ENCODE measurements around the gene ITGA5. TPM values are rescaled to one million over a fixed set of nuclear protein-coding genes. Genes with fewer than 3 reads are reported as not detected.

The ITGA5 gene
- total RNA-seq, 1 donor from 2014 or later: 109 TPM

- DNase-seq (ENCODE audit: low read depth): no peak
- Histone ChIP-seq H3K36me3 (ENCODE audit: control insufficient read depth, insufficient read depth, low read length) (no peaks in the 10 kb centered on the region), H3K27me3 (ENCODE audit: control insufficient read depth, insufficient read depth, low read length) (no peaks in the 10 kb centered on the region), H3K4me3 (ENCODE audit: low read depth, low read length) (no peak overlapping the region)
- no peak for TF ChIP-seq CTCF (IDR thresholded peaks at IDR 0.05; ENCODE audit: insufficient read depth, low read length, poor library complexity, severe bottlenecking)
Measured at GRCh38 chr12:54368025-54368708, 50.9 kb downstream of the ITGA5 start.

GRCh38 chr12:54364413-54364812, 54.7 kb downstream of the ITGA5 start, which contains the start of gene GPR84:
TSS of gene GPR84 (minus strand) at chr12:54364486. CDS start at chr12:54363851, 635 bp downstream.
- no peak within 1 kb of the TSS for H3K4me3 ChIP-seq (ENCODE audit: low read depth, low read length)
- no peaks in the 10 kb centered on the region for H3K36me3 ChIP-seq (ENCODE audit: control insufficient read depth, insufficient read depth, low read length)
- no peak for DNase-seq (ENCODE audit: low read depth)
- no peak for TF ChIP-seq CTCF (IDR thresholded peaks at IDR 0.05; ENCODE audit: insufficient read depth, low read length, poor library complexity, severe bottlenecking)
- no peaks in the 10 kb centered on the region for H3K27me3 ChIP-seq (ENCODE audit: control insufficient read depth, insufficient read depth, low read length)

GRCh38 chr12:54363618-54364017, 55.4 kb downstream of the ITGA5 start:
- H3K4me3 ChIP-seq (ENCODE audit: low read depth, low read length): no peak overlapping the region
- no peaks in the 10 kb centered on the region for H3K27me3 ChIP-seq (ENCODE audit: control insufficient read depth, insufficient read depth, low read length)
- DNase-seq (ENCODE audit: low read depth): no peak
- no peaks in the 10 kb centered on the region for H3K36me3 ChIP-seq (ENCODE audit: control insufficient read depth, insufficient read depth, low read length)
- no peak for TF ChIP-seq CTCF (IDR thresholded peaks at IDR 0.05; ENCODE audit: insufficient read depth, low read length, poor library complexity, severe bottlenecking)

GRCh38 chr12:54363047-54363446, 56.0 kb downstream of the ITGA5 start:
- H3K36me3 ChIP-seq (ENCODE audit: control insufficient read depth, insufficient read depth, low read length): no peaks in the 10 kb centered on the region
- no peak for TF ChIP-seq CTCF (IDR thresholded peaks at IDR 0.05; ENCODE audit: insufficient read depth, low read length, poor library complexity, severe bottlenecking)

GRCh38 chr12:54360717-54361456, 58.2 kb downstream of the ITGA5 start:
- no peak overlapping the region for H3K4me3 ChIP-seq (ENCODE audit: low read depth, low read length)
- peak; percentile 48 for DNase-seq (ENCODE audit: low read depth)
- peak; percentile 92 for TF ChIP-seq CTCF (IDR thresholded peaks at IDR 0.05; ENCODE audit: insufficient read depth, low read length, poor library complexity, severe bottlenecking)
- no peaks in the 10 kb centered on the region for H3K27me3 ChIP-seq (ENCODE audit: control insufficient read depth, insufficient read depth, low read length)
- H3K36me3 ChIP-seq (ENCODE audit: control insufficient read depth, insufficient read depth, low read length): no peaks in the 10 kb centered on the region

More at GRCh38 chr12:54363047-54363446, 56.0 kb downstream of the ITGA5 start:
- no peak overlapping the region for H3K4me3 ChIP-seq (ENCODE audit: low read depth, low read length)
- H3K27me3 ChIP-seq (ENCODE audit: control insufficient read depth, insufficient read depth, low read length): no peaks in the 10 kb centered on the region
- no peak for DNase-seq (ENCODE audit: low read depth)
